ENCODE measurements around the gene KCNC1. TPM values are rescaled to one million over a fixed set of nuclear protein-coding genes. Genes with fewer than 3 reads are reported as not detected.

Gene KCNC1
- total and polyA plus RNA-seq, 2 of the 13 experiments (the other 11 are each of a cell fraction or from before 2014, with no cell fraction given): 0.01 to 0.04 TPM

GRCh38 chr11:17776212-17776875 lies 41.8 kb downstream of the KCNC1 start:
- in situ Hi-C loops (cut with HindIII; ENCODE audit: extremely low pct_ligation_motif_present, low pct_unique_long_range_greater_than_20kb) (no loop called here), intact Hi-C loops (cut with micrococcal nuclease; ENCODE audit: unreplicated experiment) (no loop called here)
- Histone ChIP-seq H3K36me3 (replicated peaks in 1 of 2; ENCODE audit: control insufficient read depth in 1 of 2, insufficient read depth in 2 of 2, low read length in 2 of 2) (no peaks in the 10 kb centered on the region; a peak in 1 of 5 replicates), H4K20me1 (ENCODE audit: insufficient read depth, low read length) (no peaks in the 10 kb centered on the region), H3K79me2 (ENCODE audit: insufficient read depth, low read length) (no peaks in the 10 kb centered on the region), H3K9ac (ENCODE audit: insufficient read depth, low read depth, low read length) (no peak overlapping the region), H3K4me3 (replicated peaks in 1 of 3; ENCODE audit: insufficient read depth in 1 of 3, low read depth in 2 of 3, low read length in 3 of 3) (no peak overlapping the region), H3K9me3 (ENCODE audit: low read length) (no peaks in the 10 kb centered on the region), H3K27ac (ENCODE audit: extremely low read length, insufficient read depth, low read length) (no peak overlapping the region), H3K4me1 (ENCODE audit: insufficient read depth, low read length) (peaks cover 25% of the 10 kb centered on the region), H3K4me2 (ENCODE audit: low read depth, low read length) (no peak overlapping the region), H3K27me3 (ENCODE audit: control insufficient read depth in 1 of 2, insufficient read depth in 2 of 2, low read length in 2 of 2) (peaks cover 0 to 1% of the 10 kb centered on the region in 2 experiments; a peak in 1 of 5 replicates), H2AFZ (ENCODE audit: low read length) (no peak overlapping the region)
- POLR2A ChIA-PET: no interaction called here
- DNase-seq (ENCODE audit: low spot score) (no peak), ATAC-seq (no peak), FAIRE-seq (no peak)
- 57% methylated on average over 14 of the region's 15 CpGs for WGBS (ENCODE audit: low lambda C conversion rate)
- TF ChIP-seq FOSL2 (CRISPR knock-in tag; IDR thresholded peaks at IDR 0.05) (no peak), ZNF337 (CRISPR knock-in tag; IDR thresholded peaks at IDR 0.05; ENCODE audit: borderline replicate concordance, low read depth) (no peak), CBX1 (IDR thresholded peaks at IDR 0.05; ENCODE audit: low read depth) (no peak), ZSCAN25 (CRISPR knock-in tag; IDR thresholded peaks at IDR 0.05) (no peak), SP2 (CRISPR knock-in tag; IDR thresholded peaks at IDR 0.05) (no peak), EEA1 (CRISPR knock-in tag; IDR thresholded peaks at IDR 0.05; ENCODE audit: borderline replicate concordance) (no peak), PTBP1 (IDR thresholded peaks at IDR 0.05; ENCODE audit: low read depth, low read length, poor library complexity, severe bottlenecking) (no peak), ZNF614 (CRISPR knock-in tag; IDR thresholded peaks at IDR 0.05; ENCODE audit: borderline replicate concordance) (no peak)
- CTCF ChIA-PET (ENCODE audit: low intra/inter-chr PET ratio, low total read pairs): no interaction called here
- no TSS peak for BruUV-seq (replicated peaks)

- no peak for DNase-seq (ENCODE audit: low spot score)
- BruUV-seq (replicated peaks): no TSS peak
- 77% methylated on average over 12 of the region's 16 CpGs for WGBS (ENCODE audit: low lambda C conversion rate)
- intact Hi-C loops (cut with micrococcal nuclease; ENCODE audit: unreplicated experiment) (no loop called here), in situ Hi-C loops (cut with HindIII; ENCODE audit: extremely low pct_ligation_motif_present, low pct_unique_long_range_greater_than_20kb) (no loop called here)
- Histone ChIP-seq H2AFZ (ENCODE audit: low read length) (no peak overlapping the region), H3K9me3 (ENCODE audit: low read length) (no peaks in the 10 kb centered on the region), H3K36me3 (replicated peaks in 1 of 2; ENCODE audit: control insufficient read depth in 1 of 2, insufficient read depth in 2 of 2, low read length in 2 of 2) (no peaks in the 10 kb centered on the region; a peak in 1 of 5 replicates), H3K4me1 (ENCODE audit: insufficient read depth, low read length) (peaks cover 24% of the 10 kb centered on the region), H3K9ac (ENCODE audit: insufficient read depth, low read depth, low read length) (no peak overlapping the region), H3K79me2 (ENCODE audit: insufficient read depth, low read length) (no peaks in the 10 kb centered on the region), H3K27me3 (ENCODE audit: control insufficient read depth in 1 of 2, insufficient read depth in 2 of 2, low read length in 2 of 2) (peaks cover 0 to 1% of the 10 kb centered on the region in 2 experiments; a peak in 1 of 5 replicates), H3K4me3 (replicated peaks in 1 of 3; ENCODE audit: insufficient read depth in 1 of 3, low read depth in 2 of 3, low read length in 3 of 3) (no peak overlapping the region), H3K27ac (ENCODE audit: extremely low read length, insufficient read depth, low read length) (no peak overlapping the region), H3K4me2 (ENCODE audit: low read depth, low read length) (no peak overlapping the region), H4K20me1 (ENCODE audit: insufficient read depth, low read length) (no peaks in the 10 kb centered on the region)
- no peak for ATAC-seq
- CTCF ChIA-PET (ENCODE audit: low intra/inter-chr PET ratio, low total read pairs): no interaction called here
- no peak for FAIRE-seq
- POLR2A ChIA-PET: no interaction called here
- TF ChIP-seq HOXA5 (CRISPR knock-in tag; IDR thresholded peaks at IDR 0.05) (no peak), NFE2 (CRISPR knock-in tag; IDR thresholded peaks at IDR 0.05) (no peak), ZNF710 (CRISPR knock-in tag; IDR thresholded peaks at IDR 0.05; ENCODE audit: borderline replicate concordance) (no peak), ZMYM2 (CRISPR knock-in tag; IDR thresholded peaks at IDR 0.05) (no peak), SRSF4 (IDR thresholded peaks at IDR 0.05; ENCODE audit: low read depth, low read length, poor library complexity, severe bottlenecking) (no peak), ZNF784 (CRISPR knock-in tag; IDR thresholded peaks at IDR 0.05; ENCODE audit: borderline replicate concordance) (no peak), ZNF782 (CRISPR knock-in tag; IDR thresholded peaks at IDR 0.05; ENCODE audit: borderline replicate concordance) (no peak), ARHGAP35 (CRISPR knock-in tag; IDR thresholded peaks at IDR 0.05; ENCODE audit: borderline replicate concordance) (no peak)
Observed at GRCh38 chr11:17777086-17777737, 42.6 kb downstream of the KCNC1 start.

All from HepG2 (cell line).